ENCODE measurements around the gene ADGRF1.

GRCh38 chr6:47072667-47073066, 30.5 kb upstream of the ADGRF1 start:
- TF ChIP-seq CTCF (IDR thresholded peaks at IDR 0.05) (no peak), POLR2A (IDR thresholded peaks at IDR 0.05) (no peak), EP300 (IDR thresholded peaks at IDR 0.05) (no peak)

Measured in tibial nerve (tissue), 4 donors.